PC-3 (cell line): ENCODE results near the gene FAM43A. TPM values are rescaled to one million over a fixed set of nuclear protein-coding genes. Genes with fewer than 3 reads are reported as not detected.

Experiments used
- ATAC-seq: fragments of 200-7000 bp; cut with Tn5 transposase; 2 replicates; pipeline ENCODE4 v1.9.1; 2020; ENCODE audit warnings: mild to moderate bottlenecking, moderate library complexity
- BruUV-seq: library from RNA; stranded (reverse); fragments of 400-500 nt; replicated peaks from 2 replicates; lab custom pipeline; 2021; lab: Mats Ljungman, UMichigan
- CTCF ChIA-PET: fragments of 300-600 bp; sonication (Branson Sonifier 250); formaldehyde crosslinking; loops from one replicate; lab custom pipeline; 2022; ENCODE audit warnings: antibody characterized with exemption; lab: Charles Lee
- POLR2A ChIA-PET: fragments of 300-600 bp; sonication (Branson Sonifier 250); formaldehyde crosslinking; loops from one replicate; lab custom pipeline; 2022; ENCODE audit warnings: antibody characterized with exemption; ENCODE audit not compliant: unreplicated experiment; lab: Charles Lee
- DNase-seq: peaks from one replicate; pipeline ENCODE4 v3.0.0-alpha.2; 2015
- H2AFZ ChIP-seq: fragments of 300-600 bp; sonication (generic); 2 replicates; pipeline ENCODE4 v1.6.0; 2016; ENCODE audit warnings: antibody characterized with exemption, low read length
- H3F3A ChIP-seq: fragments of 300-600 bp; sonication (generic); one replicate; pipeline ENCODE4 v1.6.0; 2017; ENCODE audit warnings: antibody characterized with exemption, low read length, control low read depth, mild to moderate bottlenecking; ENCODE audit not compliant: unreplicated experiment
- H3K27ac ChIP-seq: fragments of 300-600 bp; sonication (generic); 2 replicates; pipeline ENCODE4 v1.5.1; 2016; ENCODE audit warnings: mild to moderate bottlenecking, low read length
- H3K27me3 ChIP-seq: fragments of 300-600 bp; sonication (generic); 2 replicates; pipeline ENCODE4 v1.6.1; 2016; ENCODE audit warnings: low read length, mixed read lengths
- H3K36me3 ChIP-seq: fragments of 300-600 bp; sonication (generic); 2 replicates; pipeline ENCODE4 v1.6.1; 2016; ENCODE audit warnings: low read depth, mixed run types, low read length, mixed read lengths
- H3K4me1 ChIP-seq: fragments of 300-600 bp; sonication (generic); 2 replicates; pipeline ENCODE4 v1.5.1; 2016; ENCODE audit warnings: low read length; ENCODE audit not compliant: insufficient read depth
- H3K4me2 ChIP-seq: fragments of 300-600 bp; sonication (generic); 2 replicates; pipeline ENCODE4 v1.6.0; 2016; ENCODE audit warnings: low read length
- H3K4me3 ChIP-seq: fragments of 300-600 bp; sonication (generic); 2 replicates; pipeline ENCODE4 v1.5.1; 2016; ENCODE audit warnings: mild to moderate bottlenecking, low read length, mixed read lengths
- H3K79me2 ChIP-seq: fragments of 300-600 bp; sonication (generic); 2 replicates; pipeline ENCODE4 v1.6.1; 2017; ENCODE audit warnings: low read length, mixed read lengths
- H3K9ac ChIP-seq: fragments of 300-600 bp; sonication (generic); 2 replicates; pipeline ENCODE4 v1.6.0; 2016; ENCODE audit warnings: mild to moderate bottlenecking, low read length
- H3K9me2 ChIP-seq: fragments of 300-600 bp; sonication (generic); replicated peaks from 2 replicates; pipeline ENCODE4 v1.6.1; 2016; ENCODE audit warnings: mixed run types, low read length, mixed read lengths
- H3K9me3 ChIP-seq: fragments of 300-600 bp; sonication (generic); 2 replicates; pipeline ENCODE4 v1.6.1; 2016; ENCODE audit warnings: low read length, mixed read lengths
- H4K20me1 ChIP-seq: fragments of 300-600 bp; sonication (generic); 2 replicates; pipeline ENCODE4 v1.6.1; 2016; ENCODE audit warnings: low read length, mixed read lengths
- CTCF ChIP-seq: fragments of 300-600 bp; sonication (generic); conservative IDR thresholded peaks from 2 replicates; pipeline ENCODE4 v1.5.1; 2017; ENCODE audit warnings: antibody characterized with exemption, low read depth, mild to moderate bottlenecking, low read length
- EZH2 ChIP-seq: fragments of 300-600 bp; sonication (generic); IDR thresholded peaks from one replicate; pipeline ENCODE4 v1.6.1; 2017; ENCODE audit warnings: antibody characterized with exemption, mild to moderate bottlenecking, low read length; ENCODE audit not compliant: unreplicated experiment
- EZH2phosphoT487 ChIP-seq: fragments of 300-600 bp; sonication (generic); IDR thresholded peaks from 2 replicates; pipeline ENCODE4 v1.6.1; 2018; ENCODE audit warnings: mild to moderate bottlenecking, antibody characterized with exemption, low read length, borderline replicate concordance
- intact Hi-C: fragments of 100-400 bp; cut with micrococcal nuclease; formaldehyde crosslinking; loops from 2 replicates; pipeline ENCODE4 v1.9.0; 2023
- total RNA-seq: library from RNA; depleted of rRNA; stranded (reverse); fragments of >200 nt; gene quantifications from 2 replicates; pipeline ENCODE4 v1.2.3, GENCODE V29; 2014

FAM43A gene
- total RNA-seq, 1 experiment from 2014 or later: 59.8 TPM

- Histone ChIP-seq H3K4me2 (no peak overlapping the region), H3K4me3 (no peak overlapping the region), H3K9me3 (no peaks in the 10 kb centered on the region), H3K4me1 (peaks cover 38% of the 10 kb centered on the region), H3K9me2 (no peaks in the 10 kb centered on the region), H3K9ac (no peak overlapping the region), H3K79me2 (no peaks in the 10 kb centered on the region), H3K36me3 (no peaks in the 10 kb centered on the region), H3K27me3 (no peaks in the 10 kb centered on the region), H3F3A (no peaks in the 10 kb centered on the region), H3K27ac (no peak overlapping the region), H2AFZ (no peak overlapping the region), H4K20me1 (no peaks in the 10 kb centered on the region)
- ATAC-seq (no peak), DNase-seq (no peak)
- no TSS peak for BruUV-seq
- TF ChIP-seq CTCF: no peak
- TF ChIP-seq EZH2phosphoT487: no peak
- TF ChIP-seq EZH2: no peak
- intact Hi-C loops: no loop called here
- POLR2A ChIA-PET: no interaction called here
- CTCF ChIA-PET: no interaction called here
These were observed 34.4 kb downstream of the FAM43A start for GRCh38 chr3:194720048-194720447.

- no peaks in the 10 kb centered on the region for H3K27me3 ChIP-seq
- no peaks in the 10 kb centered on the region for H3K9me2 ChIP-seq
- BruUV-seq: no TSS peak
- ChIA-PET POLR2A (no interaction called here), CTCF (no interaction called here)
- TF ChIP-seq EZH2phosphoT487 (no peak), CTCF (no peak), EZH2 (no peak)
- no peaks in the 10 kb centered on the region for H3K79me2 ChIP-seq
- H4K20me1 ChIP-seq: no peaks in the 10 kb centered on the region
- peaks cover 48% of the 10 kb centered on the region for H3K4me1 ChIP-seq
- H3F3A ChIP-seq: no peaks in the 10 kb centered on the region
- DNase-seq (no peak), ATAC-seq (no peak)
- no peak overlapping the region for H2AFZ ChIP-seq
- H3K4me2 ChIP-seq: peak overlapping the region; percentile 42
- intact Hi-C loops: loop anchor here (2.0 kb wide), 1 partner anchor 37 kb away; no protein-coding TSS in a partner anchor
- H3K9ac ChIP-seq: peak overlapping the region; percentile 65; the same call in 1 of the 2 replicates
- H3K36me3 ChIP-seq: no peaks in the 10 kb centered on the region
- H3K27ac ChIP-seq: peak overlapping the region; percentile 95
- no peaks in the 10 kb centered on the region for H3K9me3 ChIP-seq
- no peak overlapping the region for H3K4me3 ChIP-seq
These were observed 38.3 kb downstream of the FAM43A start for GRCh38 chr3:194723846-194724618.

- no peak overlapping the region for H3K9ac ChIP-seq
- H3K9me2 ChIP-seq: no peaks in the 10 kb centered on the region
- no peak for ATAC-seq
- ChIA-PET CTCF (no interaction called here), POLR2A (no interaction called here)
- intact Hi-C loops: no loop called here
- H3K79me2 ChIP-seq: no peaks in the 10 kb centered on the region
- BruUV-seq: no TSS peak
- no peaks in the 10 kb centered on the region for H3K27me3 ChIP-seq
- H4K20me1 ChIP-seq: no peaks in the 10 kb centered on the region
- H3K27ac ChIP-seq: no peak overlapping the region
- H3K9me3 ChIP-seq: no peaks in the 10 kb centered on the region
- TF ChIP-seq EZH2phosphoT487: no peak
- TF ChIP-seq EZH2: no peak
- TF ChIP-seq CTCF: no peak
- no peak overlapping the region for H3K4me3 ChIP-seq
- H3K4me2 ChIP-seq: no peak overlapping the region
- no peaks in the 10 kb centered on the region for H3F3A ChIP-seq
- no peak overlapping the region for H2AFZ ChIP-seq
- peaks cover 48% of the 10 kb centered on the region for H3K4me1 ChIP-seq
- no peak for DNase-seq
- H3K36me3 ChIP-seq: no peaks in the 10 kb centered on the region
These were observed 39.7 kb downstream of the FAM43A start for GRCh38 chr3:194725346-194725745.
